Suprapubic skin (tissue), 4 donors: Measurements from ENCODE around the gene OR2D3. TPM values are rescaled to one million over a fixed set of nuclear protein-coding genes. Genes with fewer than 3 reads are reported as not detected.
"Not testable (repeated sequence)": the region's sequence is repeated elsewhere in the genome, so short reads cannot be mapped to it uniquely, and the experiment has no call there.

Experiments
- DNase-seq, 2 donors: peaks; one replicate each; pipeline ENCODE4 v3.0.0-alpha.2; 2019; ENCODE audit warnings: low spot score in 2 of 2
- H3K27ac ChIP-seq: fragments of 200-600 bp; sonication (generic); one replicate; pipeline ENCODE4 v1.5.1; 2019
- H3K27me3 ChIP-seq: fragments of 200-600 bp; sonication (generic); one replicate; pipeline ENCODE4 v1.5.1; 2019
- H3K36me3 ChIP-seq: fragments of 200-600 bp; sonication (generic); one replicate; pipeline ENCODE4 v1.5.1; 2019
- H3K4me1 ChIP-seq: fragments of 200-600 bp; sonication (generic); one replicate; pipeline ENCODE4 v1.5.1; 2019
- H3K4me3 ChIP-seq: fragments of 200-600 bp; sonication (generic); one replicate; pipeline ENCODE4 v1.5.1; 2019; ENCODE audit warnings: mild to moderate bottlenecking
- H3K9me3 ChIP-seq: fragments of 200-600 bp; sonication (generic); one replicate; pipeline ENCODE4 v1.5.1; 2019
- CTCF ChIP-seq, 2 donors: fragments of 200-600 bp in 1 of 2; fragments of 450-650 bp in 1 of 2; sonication (generic) in 1 of 2; IDR thresholded peaks; one replicate each; pipeline ENCODE4 v1.5.1; 2016 to 2019; ENCODE audit warnings: antibody characterized with exemption in 2 of 2, mild to moderate bottlenecking in 1 of 2, moderate library complexity in 1 of 2
- EP300 ChIP-seq: sonication (generic); formaldehyde crosslinking; IDR thresholded peaks from one replicate; pipeline ENCODE4 v1.6.1; 2017; ENCODE audit warnings: antibody characterized with exemption
- POLR2A ChIP-seq, 2 donors: fragments of 450-650 bp; IDR thresholded peaks; one replicate each; pipeline ENCODE4 v1.6.1; 2017; ENCODE audit warnings: antibody characterized with exemption in 2 of 2, mild to moderate bottlenecking in 2 of 2, moderate library complexity in 2 of 2
- POLR2AphosphoS5 ChIP-seq, 3 donors: sonication (generic); formaldehyde crosslinking; IDR thresholded peaks; one replicate each; pipeline ENCODE4 v1.6.1; 2017; ENCODE audit warnings: antibody characterized with exemption in 3 of 3
- WGBS: methylation state at CpG from one replicate; pipeline ENCODE4 v1.1.5; 2018; 5-methylcytosine and 5-hydroxymethylcytosine counted together
- total RNA-seq, 4 donors: library from RNA; depleted of rRNA; stranded (reverse); fragments of >200 nt; gene quantifications; one replicate each; pipeline ENCODE4 v1.1.0, GENCODE V29; 2016

OR2D3 gene
- total RNA-seq, 4 donors from 2014 or later, result not detected

GRCh38 chr11:6928916-6929315 lies 8.1 kb downstream of the OR2D3 start:
- Histone ChIP-seq H3K36me3 (no peaks in the 10 kb centered on the region), H3K27me3 (no peaks in the 10 kb centered on the region), H3K4me1 (peaks cover 10% of the 10 kb centered on the region), H3K9me3 (no peaks in the 10 kb centered on the region), H3K4me3 (no peak overlapping the region), H3K27ac (no peak overlapping the region)
- no peak for DNase-seq
- 66% methylated on average over 4 of the region's 4 CpGs for WGBS
- no peak for TF ChIP-seq EP300
- no peak for TF ChIP-seq POLR2AphosphoS5 (IDR thresholded peaks at IDR 0.05)
- no peak for TF ChIP-seq POLR2A (IDR thresholded peaks at IDR 0.05)
- no peak for TF ChIP-seq CTCF (IDR thresholded peaks at IDR 0.05)

DNA sequence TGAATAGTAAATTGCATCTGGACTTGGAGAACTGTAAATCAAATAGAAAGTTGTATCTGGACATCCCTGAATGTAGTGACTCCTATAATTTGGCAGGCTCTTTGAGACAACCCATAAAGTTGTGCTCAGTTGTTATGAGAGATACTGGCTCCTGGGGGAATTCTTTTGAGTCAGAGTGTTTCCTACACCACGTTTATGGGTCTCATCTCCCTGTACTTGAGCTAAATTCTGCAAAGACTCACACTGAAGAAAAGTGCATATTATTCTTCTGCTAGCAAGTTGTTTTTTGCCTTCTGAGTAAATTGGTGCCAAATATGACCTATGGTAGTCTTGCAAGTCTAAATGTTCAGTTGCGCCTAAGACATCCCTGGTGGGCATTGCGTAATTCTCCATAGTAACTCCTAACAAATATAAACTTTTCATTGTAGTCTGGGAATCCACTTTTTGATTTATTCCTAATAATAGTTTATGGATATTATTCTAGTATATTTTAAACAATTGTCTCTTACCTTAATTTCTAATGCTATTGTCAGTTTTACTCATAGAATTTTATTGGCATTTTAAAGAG lies 10.4 kb downstream of the OR2D3 start:
- WGBS, result 75% methylated on average over 3 of the region's 3 CpGs
- Histone ChIP-seq H3K27ac (no peak overlapping the region), H3K27me3 (no peaks in the 10 kb centered on the region), H3K9me3 (no peaks in the 10 kb centered on the region), H3K36me3 (no peaks in the 10 kb centered on the region), H3K4me3 (no peak overlapping the region), H3K4me1 (peaks cover 10% of the 10 kb centered on the region)
- no peak for DNase-seq
- TF ChIP-seq POLR2AphosphoS5 (IDR thresholded peaks at IDR 0.05) (no peak), CTCF (IDR thresholded peaks at IDR 0.05) (no peak), POLR2A (IDR thresholded peaks at IDR 0.05) (no peak), EP300 (no peak)

GRCh38 chr11:6932145-6932544 lies 11.3 kb downstream of the OR2D3 start:
- 74% methylated on average over 7 of the region's 7 CpGs for WGBS
- TF ChIP-seq POLR2A (IDR thresholded peaks at IDR 0.05), result no peak
- TF ChIP-seq POLR2AphosphoS5 (IDR thresholded peaks at IDR 0.05), result no peak
- TF ChIP-seq EP300, result no peak
- no peak for TF ChIP-seq CTCF (IDR thresholded peaks at IDR 0.05)
- DNase-seq, result no peak
- Histone ChIP-seq H3K4me1 (peaks cover 4% of the 10 kb centered on the region), H3K27ac (no peak overlapping the region), H3K27me3 (no peaks in the 10 kb centered on the region), H3K9me3 (no peaks in the 10 kb centered on the region), H3K36me3 (no peaks in the 10 kb centered on the region), H3K4me3 (no peak overlapping the region)

- H3K27ac ChIP-seq, result no peak overlapping the region
- no peaks in the 10 kb centered on the region for H3K27me3 ChIP-seq
- TF ChIP-seq POLR2AphosphoS5 (IDR thresholded peaks at IDR 0.05) (no peak), POLR2A (IDR thresholded peaks at IDR 0.05) (no peak), EP300 (no peak), CTCF (IDR thresholded peaks at IDR 0.05) (no peak)
- H3K4me3 ChIP-seq, result no peak overlapping the region
- H3K36me3 ChIP-seq, result no peaks in the 10 kb centered on the region
- H3K9me3 ChIP-seq, result no peaks in the 10 kb centered on the region
- no peaks in the 10 kb centered on the region for H3K4me1 ChIP-seq
- DNase-seq, result no peak
Observed at GRCh38 chr11:6941970-6942369, 21.2 kb downstream of the OR2D3 start.

DNA sequence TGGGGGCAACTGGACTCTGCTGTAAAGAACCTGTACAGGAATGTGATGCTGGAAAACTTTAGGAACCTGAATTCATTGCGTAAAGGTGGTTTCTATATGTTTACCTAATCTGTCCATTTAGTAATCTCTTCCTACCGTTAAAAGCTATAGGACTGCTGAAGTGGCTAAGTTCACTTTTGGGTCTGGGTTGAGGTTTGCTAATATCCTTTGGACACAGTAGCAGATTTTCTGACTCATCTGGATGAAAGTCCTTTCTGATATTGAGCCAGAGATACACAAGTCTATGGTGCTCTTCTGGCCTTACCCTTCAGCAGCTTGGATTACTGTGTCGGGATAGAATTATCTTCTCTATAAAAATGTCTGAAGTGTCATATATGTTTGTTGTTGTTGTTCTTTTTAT lies 22.3 kb downstream of the OR2D3 start:
- H3K27me3 ChIP-seq, result no peaks in the 10 kb centered on the region
- H3K27ac ChIP-seq, result no peak overlapping the region
- H3K4me3 ChIP-seq, result no peak overlapping the region
- no peaks in the 10 kb centered on the region for H3K9me3 ChIP-seq
- DNase-seq, result no peak
- no peak for TF ChIP-seq EP300
- TF ChIP-seq POLR2A (IDR thresholded peaks at IDR 0.05), result no peak
- no peak for TF ChIP-seq CTCF (IDR thresholded peaks at IDR 0.05)
- WGBS, result 94% methylated on average over 3 of the region's 3 CpGs
- no peaks in the 10 kb centered on the region for H3K36me3 ChIP-seq
- no peaks in the 10 kb centered on the region for H3K4me1 ChIP-seq

DNA sequence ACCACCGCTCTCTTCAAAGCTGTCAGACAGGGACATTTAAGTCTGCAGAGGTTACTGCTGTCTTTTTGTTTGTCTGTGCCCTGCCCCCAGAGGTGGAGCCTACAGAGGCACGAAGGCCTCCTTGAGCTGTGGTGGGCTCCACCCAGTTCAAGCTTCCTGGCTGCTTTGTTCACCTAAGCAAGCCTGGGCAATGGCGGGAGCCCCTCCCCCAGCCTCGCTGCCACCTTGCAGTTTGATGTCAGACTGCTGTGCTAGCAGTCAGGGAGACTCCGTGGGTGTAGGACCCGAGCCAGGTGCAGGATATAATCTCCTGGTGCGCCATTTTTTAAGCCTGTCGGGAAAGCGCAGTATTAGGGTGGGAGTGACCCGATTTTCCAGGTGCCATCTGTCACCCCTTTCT lies 33.4 kb downstream of the OR2D3 start:
- not testable (repeated sequence) for H3K4me1 ChIP-seq, H3K27me3 ChIP-seq, DNase-seq, H3K36me3 ChIP-seq, H3K27ac ChIP-seq, H3K4me3 ChIP-seq, H3K9me3 ChIP-seq
- 89% methylated on average over 6 of the region's 10 CpGs for WGBS
